Left lung (tissue), 10 donors: ENCODE data around the gene TSPAN14. TPM values are rescaled to one million over a fixed set of nuclear protein-coding genes. Genes with fewer than 3 reads are reported as not detected.

Source experiments
- ATAC-seq: fragments of 200-7000 bp; cut with Tn5 transposase; one replicate; pipeline ENCODE4 v1.9.1; 2020; ENCODE audit warnings: moderate library complexity
- DNase-seq, 4 donors: peaks; one replicate each; pipeline ENCODE4 v3.0.0-alpha.2; 2013 to 2020
- H3K27ac ChIP-seq, 2 donors: fragments of 200-600 bp; sonication (generic) in 1 of 2; one replicate each; pipeline versions ENCODE4 v1.5.0 to v1.8.0; 2020 to 2021
- H3K27me3 ChIP-seq, 2 donors: fragments of 200-600 bp; sonication (generic) in 1 of 2; one replicate each; pipeline versions ENCODE4 v1.5.0 to v1.8.0; 2020 to 2021
- H3K36me3 ChIP-seq, 2 donors: fragments of 200-600 bp; sonication (generic) in 1 of 2; one replicate each; pipeline versions ENCODE4 v1.5.0 to v1.8.0; 2020 to 2021
- H3K4me1 ChIP-seq, 2 donors: fragments of 200-600 bp; one replicate each; pipeline ENCODE4 v1.8.0; 2021
- H3K4me3 ChIP-seq, 2 donors: fragments of 200-600 bp; sonication (generic) in 1 of 2; one replicate each; pipeline versions ENCODE4 v1.5.0 to v1.8.0; 2020 to 2021; ENCODE audit warnings: mild to moderate bottlenecking in 1 of 2
- H3K9me3 ChIP-seq, 2 donors: fragments of 200-600 bp; sonication (generic) in 1 of 2; one replicate each; pipeline versions ENCODE4 v1.5.0 to v1.8.0; 2020 to 2021
- intact Hi-C, 2 donors: fragments of 100-400 bp; cut with DNase I; formaldehyde crosslinking; loops; one replicate each; pipeline versions ENCODE4 v1.11.2 to v1.14.2; 2022
- polyA plus RNA-seq, 6 donors: library from polyadenylated mRNA; unstranded; fragments of 120-200 nt; gene quantifications; one replicate each; pipeline ENCODE4 v1.2.1, GENCODE V29; 2013; ENCODE audit not compliant: insufficient read length in 6 of 6
- total RNA-seq, 2 donors: library from RNA; stranded (reverse); fragmentation: NEBNext Ultra II Directional; extraction: Animal tissue kit (Norgen Biotek cat#: 25700); gene quantifications; one replicate each; pipeline ENCODE4 v1.2.1, GENCODE V29; 2021
- TF ChIP-seq, protein P1 (sequence below), 2 donors: fragments of 200-600 bp; sonication (generic) in 1 of 2; IDR thresholded peaks; one replicate each; pipeline versions ENCODE4 v1.5.0 to v1.8.0; 2021; ENCODE audit warnings: antibody characterized with exemption in 2 of 2
- donor health status: DM: no; HTN: yes; CAD: no.
- donor health status: DM: no; HTN: no; CAD: no.

The TSPAN14 gene
- total and polyA plus RNA-seq, 8 donors, result 76.4 to 158 (median 85.9) TPM

DNA sequence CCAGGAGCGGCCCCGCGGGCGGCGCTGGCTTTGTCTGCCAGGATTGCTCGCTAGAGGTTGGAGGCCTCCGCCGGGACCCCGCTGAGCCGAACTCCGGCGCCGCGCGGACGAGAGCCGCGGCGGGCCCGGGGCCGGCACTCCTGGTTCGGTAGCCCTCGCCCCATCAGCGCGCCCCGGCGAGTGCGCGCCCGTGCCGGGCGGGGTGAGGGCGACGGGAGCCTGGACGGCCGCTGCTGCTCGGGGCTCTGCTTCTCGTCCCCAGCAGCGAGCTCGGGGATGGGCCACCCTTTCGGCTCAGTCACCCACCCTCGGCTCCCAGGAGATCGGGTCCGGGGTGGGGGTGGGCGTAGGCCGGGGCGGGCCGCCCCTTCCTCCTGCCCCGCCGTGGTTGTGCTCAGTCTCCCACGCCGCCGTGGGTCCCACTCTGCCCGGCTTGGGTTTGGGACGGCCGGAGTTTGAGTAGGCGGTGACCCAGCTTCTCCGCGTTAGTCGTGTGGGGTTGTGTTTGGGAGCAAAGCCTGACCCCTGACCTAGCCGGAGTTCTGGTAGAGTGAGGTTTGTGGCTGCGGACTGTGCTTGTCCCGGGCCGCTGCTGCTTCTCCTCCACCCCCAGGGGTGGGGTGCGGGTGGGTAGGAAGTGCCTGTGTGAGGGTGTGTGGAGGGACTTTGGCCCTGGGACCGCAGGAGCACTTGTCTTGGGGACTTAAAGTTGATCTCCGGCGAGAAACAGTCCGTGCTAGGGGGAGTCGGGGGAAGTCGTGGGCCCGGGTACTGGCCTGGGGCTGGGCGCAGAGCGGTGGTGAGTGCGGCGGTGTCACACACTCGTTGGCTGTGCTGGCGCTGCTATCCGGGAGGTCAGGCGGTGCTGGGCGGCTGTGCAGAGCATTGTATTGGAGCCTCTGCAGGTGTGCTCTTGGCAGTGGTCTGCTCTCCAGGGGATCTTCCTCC, 677 bp downstream of the TSPAN14 start:
- H3K4me1 ChIP-seq, result peaks cover 42 to 71% of the 10 kb centered on the region in 2 donors

DNA sequence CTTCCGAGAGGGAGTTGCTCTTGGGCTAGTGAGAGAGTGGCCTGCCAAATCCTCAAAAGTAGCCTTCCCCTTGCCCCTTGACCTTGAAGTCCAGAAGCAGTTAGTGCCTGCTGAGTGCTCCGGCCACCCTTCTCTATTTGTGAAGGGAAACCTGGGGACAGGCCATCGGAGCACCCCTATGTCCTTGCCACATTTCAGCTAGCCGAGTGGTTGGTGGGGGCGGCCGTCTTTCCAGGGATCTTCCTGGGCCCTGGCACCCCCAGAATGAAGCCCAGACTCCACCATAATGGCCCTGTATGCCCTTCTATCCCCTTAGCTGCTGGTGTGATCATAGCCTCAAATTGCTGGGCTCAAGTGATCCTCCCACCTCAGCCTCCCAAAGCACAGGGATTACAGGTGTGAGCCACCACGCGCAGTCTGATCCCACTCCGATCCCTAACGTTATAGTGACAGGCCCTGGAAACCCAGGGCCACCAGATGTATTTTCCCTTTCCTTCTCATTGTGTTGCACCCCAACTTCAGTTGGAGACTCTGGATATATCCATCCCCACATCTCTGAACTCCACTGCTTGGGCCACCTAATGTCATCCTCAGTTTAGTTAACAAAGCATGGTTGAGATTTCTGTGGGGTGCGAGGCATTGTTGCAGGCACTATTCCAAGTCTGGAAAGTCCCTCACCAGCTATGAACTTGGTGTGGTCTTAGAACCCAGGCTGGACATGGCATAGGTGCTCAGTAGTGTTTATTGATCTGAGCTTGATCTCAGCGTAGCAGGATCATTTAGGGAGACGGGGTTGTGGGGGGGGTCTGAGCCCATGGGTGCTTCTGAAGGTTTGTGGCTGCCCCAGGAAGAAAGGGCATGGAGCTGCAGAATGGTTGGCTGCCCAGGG, 1.6 kb downstream of the TSPAN14 start:
- ATAC-seq, result no peak
- H3K4me1 ChIP-seq, result peaks cover 51 to 72% of the 10 kb centered on the region in 2 donors

More for the DNA sequence above, 677 bp downstream of the TSPAN14 start:
- Histone ChIP-seq H3K4me3 (peak overlapping the region; percentile 95 to 98), H3K36me3 (no peaks in the 10 kb centered on the region), H3K9me3 (peaks cover 0 to 4% of the 10 kb centered on the region in 2 donors), H3K27me3 (no peaks in the 10 kb centered on the region), H3K27ac (peak overlapping the region; percentile 96 to 98)
- peak in 3 of 4 donors; percentile 30 to 90 (median 62) for DNase-seq
- TF ChIP-seq, protein P1, sequence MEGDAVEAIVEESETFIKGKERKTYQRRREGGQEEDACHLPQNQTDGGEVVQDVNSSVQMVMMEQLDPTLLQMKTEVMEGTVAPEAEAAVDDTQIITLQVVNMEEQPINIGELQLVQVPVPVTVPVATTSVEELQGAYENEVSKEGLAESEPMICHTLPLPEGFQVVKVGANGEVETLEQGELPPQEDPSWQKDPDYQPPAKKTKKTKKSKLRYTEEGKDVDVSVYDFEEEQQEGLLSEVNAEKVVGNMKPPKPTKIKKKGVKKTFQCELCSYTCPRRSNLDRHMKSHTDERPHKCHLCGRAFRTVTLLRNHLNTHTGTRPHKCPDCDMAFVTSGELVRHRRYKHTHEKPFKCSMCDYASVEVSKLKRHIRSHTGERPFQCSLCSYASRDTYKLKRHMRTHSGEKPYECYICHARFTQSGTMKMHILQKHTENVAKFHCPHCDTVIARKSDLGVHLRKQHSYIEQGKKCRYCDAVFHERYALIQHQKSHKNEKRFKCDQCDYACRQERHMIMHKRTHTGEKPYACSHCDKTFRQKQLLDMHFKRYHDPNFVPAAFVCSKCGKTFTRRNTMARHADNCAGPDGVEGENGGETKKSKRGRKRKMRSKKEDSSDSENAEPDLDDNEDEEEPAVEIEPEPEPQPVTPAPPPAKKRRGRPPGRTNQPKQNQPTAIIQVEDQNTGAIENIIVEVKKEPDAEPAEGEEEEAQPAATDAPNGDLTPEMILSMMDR (IDR thresholded peaks at IDR 0.05), result no peak
- intact Hi-C loops, result loop anchor here in 1 of 2 donors (5.0 kb wide), 1 partner anchor 38 kb away; no protein-coding TSS in a partner anchor
- peak; percentile 39 for ATAC-seq

DNA sequence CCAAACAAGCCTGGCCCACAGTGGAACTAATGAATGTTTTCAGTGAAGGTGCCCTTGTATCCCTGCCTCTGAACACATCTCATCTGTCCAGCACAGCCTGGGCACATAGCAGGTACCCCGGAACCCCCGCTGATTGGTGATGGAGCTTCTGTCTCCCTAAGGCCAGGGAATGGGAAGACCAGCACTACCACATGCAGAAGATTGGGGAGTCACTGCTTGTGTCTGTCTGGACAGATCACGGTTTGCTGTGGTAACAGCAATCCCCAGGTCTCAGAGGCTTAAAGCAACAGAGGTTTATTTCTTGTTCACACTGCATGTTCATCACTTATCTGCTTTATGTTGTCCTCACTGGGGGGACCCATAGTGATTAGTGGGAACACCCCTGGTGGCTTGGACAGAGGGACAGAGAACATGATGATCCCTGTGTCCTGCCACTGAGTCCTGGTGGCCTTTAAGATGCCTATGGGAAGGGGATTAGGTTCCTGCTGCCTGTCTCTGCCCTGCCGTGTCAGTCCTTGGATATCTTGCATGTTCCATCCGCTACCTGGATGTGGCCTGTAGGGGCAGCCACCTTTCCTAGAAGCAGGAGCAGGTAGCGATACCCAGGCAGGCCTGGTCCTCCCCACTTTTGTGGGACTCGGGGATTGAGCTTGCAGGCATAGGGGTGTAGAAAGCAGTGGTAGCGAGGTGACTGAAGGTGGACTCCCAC, 3.6 kb downstream of the TSPAN14 start:
- Histone ChIP-seq H3K4me1 (peaks cover 71 to 85% of the 10 kb centered on the region in 2 donors), H3K9me3 (no peaks in the 10 kb centered on the region), H3K27me3 (no peaks in the 10 kb centered on the region), H3K36me3 (no peaks in the 10 kb centered on the region), H3K27ac (peak overlapping the region; percentile 77 to 98), H3K4me3 (peak overlapping the region in 1 of 2 donors; percentile 95)
- intact Hi-C loops, result loop anchor here in 1 of 2 donors (5.0 kb wide), 1 partner anchor 35 kb away; no protein-coding TSS in a partner anchor
- TF ChIP-seq, protein P1 (IDR thresholded peaks at IDR 0.05), result no peak
- ATAC-seq, result no peak
- DNase-seq, result no peak

More for the DNA sequence above, 1.6 kb downstream of the TSPAN14 start:
- DNase-seq, result no peak
- TF ChIP-seq, protein P1 (IDR thresholded peaks at IDR 0.05), result no peak
- Histone ChIP-seq H3K36me3 (no peaks in the 10 kb centered on the region), H3K27me3 (no peaks in the 10 kb centered on the region), H3K9me3 (peaks cover 0 to 4% of the 10 kb centered on the region in 2 donors), H3K4me3 (peak overlapping the region; percentile 95 to 98), H3K27ac (peak overlapping the region; percentile 96 to 98)
- intact Hi-C loops, result loop anchor here in 1 of 2 donors (5.0 kb wide), 1 partner anchor 37 kb away; no protein-coding TSS in a partner anchor

DNA sequence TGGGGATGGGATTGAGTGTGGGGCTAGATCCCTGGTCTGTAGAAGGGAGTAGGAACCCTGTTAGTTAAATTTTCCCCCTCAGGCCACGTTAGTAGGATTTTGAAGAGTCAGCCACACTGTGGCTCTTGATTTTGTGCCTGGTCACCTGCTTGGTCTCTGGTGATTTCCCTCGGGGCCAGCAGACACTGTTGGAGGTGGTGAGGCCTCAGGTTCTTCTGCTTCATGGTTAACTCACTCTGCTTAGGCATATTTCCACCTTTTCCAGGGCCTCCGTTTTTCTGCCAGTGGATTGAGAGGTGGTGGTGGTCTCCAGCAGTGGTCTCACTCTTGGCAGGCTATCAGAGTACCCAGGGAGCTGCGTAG, 4.1 kb downstream of the TSPAN14 start:
- no peaks in the 10 kb centered on the region for H3K27me3 ChIP-seq
- no peak for ATAC-seq
- no peaks in the 10 kb centered on the region for H3K9me3 ChIP-seq
- TF ChIP-seq, protein P1 (IDR thresholded peaks at IDR 0.05), result no peak
- DNase-seq, result no peak
- H3K4me3 ChIP-seq, result peak overlapping the region in 1 of 2 donors; percentile 95
- H3K27ac ChIP-seq, result peak overlapping the region; percentile 77 to 98
- no peaks in the 10 kb centered on the region for H3K36me3 ChIP-seq
- intact Hi-C loops, result loop anchor here in 1 of 2 donors (5.0 kb wide), 1 partner anchor 34 kb away; no protein-coding TSS in a partner anchor
- H3K4me1 ChIP-seq, result peaks cover 75 to 85% of the 10 kb centered on the region in 2 donors
